GM23338 (cell line): Measurements from ENCODE around the gene C19orf81. TPM values are rescaled to one million over a fixed set of nuclear protein-coding genes. Genes with fewer than 3 reads are reported as not detected.

Experiments used
- ATAC-seq: fragments of 200-7000 bp; cut with Tn5 transposase; 3 replicates; pipeline ENCODE4 v1.9.1; 2020
- DNase-seq: peaks from one replicate; pipeline ENCODE4 v3.0.0-alpha.2; 2015; ENCODE audit warnings: low spot score
- H2AFZ ChIP-seq: fragments of 200-600 bp; sonication (generic); 2 replicates; pipeline ENCODE4 v1.8.0; 2016; ENCODE audit warnings: antibody characterized with exemption, mild to moderate bottlenecking, moderate library complexity
- H3F3A ChIP-seq: fragments of 200-600 bp; sonication (generic); replicated peaks from 2 replicates; pipeline ENCODE4 v1.8.0; 2017; ENCODE audit warnings: antibody characterized with exemption, mixed run types, low read depth
- H3K27ac ChIP-seq: fragments of 200-600 bp; sonication (generic); 2 replicates; pipeline ENCODE4 v1.6.1; 2016; ENCODE audit warnings: low read depth
- H3K27me3 ChIP-seq: fragments of 200-600 bp; sonication (generic); 2 replicates; pipeline ENCODE4 v1.8.0; 2016; ENCODE audit warnings: mild to moderate bottlenecking, mixed run types, moderate library complexity; ENCODE audit not compliant: insufficient read depth
- H3K36me3 ChIP-seq: fragments of 200-600 bp; sonication (generic); 2 replicates; pipeline ENCODE4 v1.8.0; 2016; ENCODE audit warnings: mild to moderate bottlenecking; ENCODE audit not compliant: insufficient read depth
- H3K4me1 ChIP-seq: fragments of 200-600 bp; sonication (generic); 2 replicates; pipeline ENCODE4 v1.8.0; 2016; ENCODE audit warnings: mild to moderate bottlenecking, moderate library complexity; ENCODE audit not compliant: insufficient read depth
- H3K4me2 ChIP-seq: fragments of 200-600 bp; sonication (generic); 2 replicates; pipeline ENCODE4 v1.7.1; 2017; ENCODE audit warnings: mixed run types
- H3K4me3 ChIP-seq: fragments of 200-600 bp; sonication (generic); 2 replicates; pipeline ENCODE4 v1.6.1; 2016; ENCODE audit warnings: mixed run types
- H3K79me2 ChIP-seq: fragments of 200-600 bp; sonication (generic); replicated peaks from 2 replicates; pipeline ENCODE4 v1.8.0; 2017; ENCODE audit warnings: mild to moderate bottlenecking; ENCODE audit not compliant: insufficient read depth
- H3K9me2 ChIP-seq: fragments of 200-600 bp; sonication (generic); 2 replicates; pipeline ENCODE4 v1.8.0; 2017; ENCODE audit not compliant: insufficient read depth
- H4K20me1 ChIP-seq: fragments of 200-600 bp; sonication (generic); replicated peaks from 2 replicates; pipeline ENCODE4 v1.8.0; 2017; ENCODE audit warnings: mild to moderate bottlenecking; ENCODE audit not compliant: insufficient read depth
- H3K27ac Mint-ChIP-seq: 2 replicates; pipeline ENCODE4 v1.8.0; 2020; ENCODE audit warnings: inconsistent platforms, mild to moderate bottlenecking, moderate library complexity, mixed read lengths
- H3K27me3 Mint-ChIP-seq: 3 replicates; pipeline ENCODE4 v1.8.0; 2022; ENCODE audit warnings: low read depth, mild to moderate bottlenecking, moderate library complexity, mixed read lengths, inconsistent platforms; ENCODE audit not compliant: insufficient read depth, poor library complexity
- H3K36me3 Mint-ChIP-seq: 3 replicates; pipeline ENCODE4 v1.8.0; 2021; ENCODE audit warnings: low read depth, mild to moderate bottlenecking, inconsistent platforms, moderate library complexity, mixed read lengths
- H3K4me1 Mint-ChIP-seq: 3 replicates; pipeline ENCODE4 v1.8.0; 2020; ENCODE audit warnings: mild to moderate bottlenecking, inconsistent platforms, mixed read lengths
- H3K4me3 Mint-ChIP-seq: 3 replicates; pipeline ENCODE4 v1.8.0; 2021; ENCODE audit warnings: moderate library complexity, mild to moderate bottlenecking, inconsistent platforms, mixed read lengths
- H3K9me3 Mint-ChIP-seq: 3 replicates; pipeline ENCODE4 v1.8.0; 2020; ENCODE audit warnings: moderate library complexity, mild to moderate bottlenecking, inconsistent platforms, mixed read lengths
- CREB1 ChIP-seq: fragments of 250-450 bp; sonication (Bioruptor Pico); IDR thresholded peaks from 2 replicates; pipeline ENCODE4 v1.5.0; 2020; ENCODE audit warnings: low read depth, mild to moderate bottlenecking, moderate library complexity
- CTCF ChIP-seq, 2 experiments: fragments of 200-600 bp in 1 of 2; sonication (generic) in 1 of 2; conservative IDR thresholded peaks; 2 replicates each; pipeline versions ENCODE4 v1.5.1 to v1.6.1; 2016 to 2017; ENCODE audit warnings: antibody characterized with exemption in 2 of 2, low read depth in 2 of 2, mild to moderate bottlenecking in 2 of 2, moderate library complexity in 1 of 2
- ETS1 ChIP-seq: IDR thresholded peaks from 2 replicates; pipeline ENCODE4 v1.6.1; 2016; ENCODE audit warnings: antibody characterized with exemption
- EZH2 ChIP-seq: fragments of 200-600 bp; sonication (generic); IDR thresholded peaks from one replicate; pipeline ENCODE4 v1.8.0; 2017; ENCODE audit warnings: antibody characterized with exemption, mild to moderate bottlenecking, low read depth; ENCODE audit not compliant: unreplicated experiment
- EZH2phosphoT487 ChIP-seq: fragments of 200-600 bp; sonication (generic); IDR thresholded peaks from one replicate; pipeline ENCODE4 v1.8.1; 2018; ENCODE audit warnings: antibody characterized with exemption; ENCODE audit not compliant: unreplicated experiment
- JUNB ChIP-seq: IDR thresholded peaks from one replicate; pipeline ENCODE4 v1.6.1; 2016; ENCODE audit warnings: antibody characterized with exemption; ENCODE audit not compliant: unreplicated experiment
- NANOG ChIP-seq: IDR thresholded peaks from 2 replicates; pipeline ENCODE4 v1.6.1; 2016; ENCODE audit warnings: antibody characterized with exemption, borderline replicate concordance
- POLR2AphosphoS5 ChIP-seq: IDR thresholded peaks from 2 replicates; pipeline ENCODE4 v1.6.1; 2016; ENCODE audit warnings: antibody characterized with exemption, low read depth
- REST ChIP-seq: IDR thresholded peaks from one replicate; pipeline ENCODE4 v1.6.1; 2018; ENCODE audit warnings: antibody characterized with exemption; ENCODE audit not compliant: unreplicated experiment
- STAT1 ChIP-seq: IDR thresholded peaks from one replicate; pipeline ENCODE4 v1.6.1; 2016; ENCODE audit warnings: antibody characterized with exemption; ENCODE audit not compliant: unreplicated experiment
- polyA plus RNA-seq: library from polyadenylated mRNA; unstranded; fragments of >200 nt; fragmentation: Nextera tagmentation; extraction: Ambion mirVana; gene quantifications from 2 replicates; pipeline ENCODE4 v1.2.1, GENCODE V29; 2016
- total RNA-seq: library from RNA; depleted of rRNA; stranded (reverse); fragments of >200 nt; shearing (Covaris generic); gene quantifications from 2 replicates; pipeline ENCODE4 v1.2.3, GENCODE V29; 2014

C19orf81 gene
- total and polyA plus RNA-seq, 2 experiments from 2014 or later, result 23.2 to 54.3 TPM

GRCh38 chr19:50628551-50628950 lies 20.7 kb upstream of the C19orf81 start:
- H3K4me2 ChIP-seq, result no peak overlapping the region
- peaks cover 42% of the 10 kb centered on the region for H3K36me3 Mint-ChIP-seq
- H4K20me1 ChIP-seq, result no peaks in the 10 kb centered on the region
- peaks cover 95% of the 10 kb centered on the region for H3K9me3 Mint-ChIP-seq
- ATAC-seq, result no peak
- H3K4me1 ChIP-seq, result no peaks in the 10 kb centered on the region
- H3K27me3 ChIP-seq, result no peaks in the 10 kb centered on the region
- no peaks in the 10 kb centered on the region for H3K4me1 Mint-ChIP-seq
- no peaks in the 10 kb centered on the region for H3F3A ChIP-seq
- peaks cover 20% of the 10 kb centered on the region for H3K27me3 Mint-ChIP-seq
- H3K4me3 ChIP-seq, result no peak overlapping the region
- H3K27ac Mint-ChIP-seq, result no peak overlapping the region
- no peak for DNase-seq
- no peak overlapping the region for H3K4me3 Mint-ChIP-seq
- TF ChIP-seq STAT1, result no peak
- no peak overlapping the region for H3K27ac ChIP-seq
- H3K9me2 ChIP-seq, result no peaks in the 10 kb centered on the region
- no peaks in the 10 kb centered on the region for H3K79me2 ChIP-seq
- peaks cover under 1% of the 10 kb centered on the region; the same call in 1 of the 2 replicates for H3K36me3 ChIP-seq
- H2AFZ ChIP-seq, result no peak overlapping the region

- Mint-ChIP-seq H3K27me3 (peaks cover 20% of the 10 kb centered on the region), H3K36me3 (peaks cover 42% of the 10 kb centered on the region), H3K9me3 (peaks cover 94% of the 10 kb centered on the region), H3K4me1 (no peaks in the 10 kb centered on the region), H3K4me3 (no peak overlapping the region), H3K27ac (no peak overlapping the region)
- Histone ChIP-seq H3K27me3 (no peaks in the 10 kb centered on the region), H4K20me1 (no peaks in the 10 kb centered on the region), H3K9me2 (no peaks in the 10 kb centered on the region), H3K4me2 (no peak overlapping the region), H3K4me3 (no peak overlapping the region), H2AFZ (no peak overlapping the region), H3K4me1 (no peaks in the 10 kb centered on the region), H3K36me3 (peaks cover 7% of the 10 kb centered on the region; the same call in 1 of the 2 replicates), H3K27ac (no peak overlapping the region), H3F3A (no peaks in the 10 kb centered on the region), H3K79me2 (no peaks in the 10 kb centered on the region)
- DNase-seq (no peak), ATAC-seq (no peak)
- no peak for TF ChIP-seq EZH2phosphoT487
- TF ChIP-seq CREB1 (CRISPR knock-in tag), result no peak
- TF ChIP-seq EZH2, result no peak
- TF ChIP-seq POLR2AphosphoS5, result no peak
- no peak for TF ChIP-seq REST
- TF ChIP-seq STAT1, result no peak
- TF ChIP-seq CTCF (conservative IDR thresholded peaks at IDR 0.05; ENCODE audit: low read depth in 2 of 2), result no peak
- no peak for TF ChIP-seq ETS1
- no peak for TF ChIP-seq NANOG
- TF ChIP-seq JUNB, result no peak
These were observed 20.1 kb upstream of the C19orf81 start for GRCh38 chr19:50629194-50629593.
